Erythroblast (primary cell): ENCODE measurements around the gene ISLR2.
"Not testable (repeated sequence)": the region's sequence is repeated elsewhere in the genome, so short reads cannot be mapped to it uniquely, and the experiment has no call there.

Experiments used
- DNase-seq, 2 experiments: peaks; one replicate each; lab custom pipeline; 2025; lab: John Stamatoyannopoulos, UW
- GATA1 ChIP-seq: IDR thresholded peaks from 2 replicates; pipeline ENCODE4 v1.6.1; 2011; ENCODE audit warnings: low read depth, mild to moderate bottlenecking, control low read depth, low read length, moderate library complexity
- POLR2A ChIP-seq: IDR thresholded peaks from 2 replicates; pipeline ENCODE4 v1.6.1; 2011; ENCODE audit warnings: mild to moderate bottlenecking, low read length

The ISLR2 gene, protein sequence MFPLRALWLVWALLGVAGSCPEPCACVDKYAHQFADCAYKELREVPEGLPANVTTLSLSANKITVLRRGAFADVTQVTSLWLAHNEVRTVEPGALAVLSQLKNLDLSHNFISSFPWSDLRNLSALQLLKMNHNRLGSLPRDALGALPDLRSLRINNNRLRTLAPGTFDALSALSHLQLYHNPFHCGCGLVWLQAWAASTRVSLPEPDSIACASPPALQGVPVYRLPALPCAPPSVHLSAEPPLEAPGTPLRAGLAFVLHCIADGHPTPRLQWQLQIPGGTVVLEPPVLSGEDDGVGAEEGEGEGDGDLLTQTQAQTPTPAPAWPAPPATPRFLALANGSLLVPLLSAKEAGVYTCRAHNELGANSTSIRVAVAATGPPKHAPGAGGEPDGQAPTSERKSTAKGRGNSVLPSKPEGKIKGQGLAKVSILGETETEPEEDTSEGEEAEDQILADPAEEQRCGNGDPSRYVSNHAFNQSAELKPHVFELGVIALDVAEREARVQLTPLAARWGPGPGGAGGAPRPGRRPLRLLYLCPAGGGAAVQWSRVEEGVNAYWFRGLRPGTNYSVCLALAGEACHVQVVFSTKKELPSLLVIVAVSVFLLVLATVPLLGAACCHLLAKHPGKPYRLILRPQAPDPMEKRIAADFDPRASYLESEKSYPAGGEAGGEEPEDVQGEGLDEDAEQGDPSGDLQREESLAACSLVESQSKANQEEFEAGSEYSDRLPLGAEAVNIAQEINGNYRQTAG

DNA sequence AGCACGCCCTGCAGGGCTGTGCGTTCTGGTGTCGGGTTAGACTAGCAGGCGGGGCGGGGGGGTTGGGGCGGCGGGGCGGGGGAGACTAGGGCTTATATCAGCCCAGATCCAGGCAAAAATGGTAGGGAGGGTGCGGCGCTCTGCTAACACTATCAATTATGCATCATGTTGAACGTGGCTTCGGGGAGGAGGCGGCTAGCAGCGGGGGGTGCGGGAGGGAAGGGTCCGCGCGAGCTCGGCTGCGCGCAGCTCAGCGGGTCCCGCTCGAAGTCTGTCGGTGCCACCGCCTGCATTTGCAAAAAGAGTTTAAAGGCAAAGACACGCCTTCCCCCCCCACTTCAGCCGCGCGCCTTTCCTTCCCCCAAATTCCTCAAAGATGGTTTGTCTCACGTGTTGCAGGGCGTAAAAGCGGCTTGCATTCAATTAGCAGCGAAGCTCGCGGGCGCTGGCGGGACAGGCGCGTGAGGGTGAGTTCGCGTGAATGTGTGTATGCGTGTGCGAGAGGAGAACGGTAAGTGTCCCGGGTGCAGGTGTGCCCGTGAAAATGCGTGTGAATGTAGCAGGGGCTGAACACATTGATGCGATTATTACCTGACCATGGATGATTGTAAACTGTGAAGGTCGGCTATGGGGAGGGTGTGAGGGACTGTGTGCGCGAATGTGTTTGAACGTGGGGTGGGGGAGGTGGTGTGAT lies at the start of gene ISLR2:
Gene ISLR2, plus strand, starts transcription at position 432 of the 694 bp plus-strand sequence. CDS start 2,169 bp downstream, outside the sequence.
- no peak for TF ChIP-seq GATA1
- TF ChIP-seq POLR2A, result no peak

DNA sequence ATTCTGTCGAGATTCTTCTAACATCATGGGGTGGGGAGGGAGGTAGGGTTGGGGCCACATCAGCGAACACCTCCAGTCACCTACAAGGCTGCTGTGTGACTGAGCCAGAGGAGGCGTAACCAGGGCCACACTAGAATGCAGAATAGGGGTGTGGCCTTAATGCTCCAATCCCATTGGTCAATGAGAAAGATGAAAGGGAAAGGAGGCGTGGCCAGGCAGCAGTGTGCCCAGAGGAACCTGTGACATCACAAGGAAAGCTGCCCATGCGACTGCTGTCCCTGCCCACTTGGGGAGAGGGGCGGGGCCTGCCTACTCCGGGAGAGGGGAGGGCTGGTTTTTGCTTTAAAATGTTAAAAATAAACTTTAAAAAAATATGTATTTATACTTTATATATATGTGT lies 47.9 kb upstream of the ISLR2 start, which contains the start of gene GOLGA6A:
Gene GOLGA6A, minus strand, starts transcription at position 101 of the 400 bp plus-strand sequence. Its CDS starts 41 bp downstream, at position 60.
- not testable (repeated sequence) for DNase-seq

More for the DNA sequence above, at the start of gene ISLR2:
- DNase-seq, result no peak

DNA sequence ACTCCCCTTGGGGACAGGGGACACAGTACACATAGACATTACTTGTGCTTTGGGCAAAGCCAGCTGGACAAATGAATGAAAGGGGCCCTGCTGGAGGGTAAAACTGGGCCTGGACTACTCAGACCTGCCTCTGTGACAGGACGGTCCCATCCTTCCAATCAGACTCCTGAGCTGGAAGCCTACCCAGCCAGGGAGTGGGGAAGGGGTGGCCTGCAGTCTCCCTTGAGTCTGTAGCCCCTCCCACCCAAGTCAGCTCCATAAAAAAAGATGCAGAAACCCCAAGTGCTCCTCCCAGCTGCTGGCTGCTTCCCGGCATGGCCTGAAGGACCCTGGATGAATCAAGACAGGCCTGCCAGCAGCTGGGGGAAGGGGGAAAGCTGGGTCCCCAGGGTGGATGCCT lies 35.8 kb upstream of the ISLR2 start:
- not testable (repeated sequence) for DNase-seq

DNA sequence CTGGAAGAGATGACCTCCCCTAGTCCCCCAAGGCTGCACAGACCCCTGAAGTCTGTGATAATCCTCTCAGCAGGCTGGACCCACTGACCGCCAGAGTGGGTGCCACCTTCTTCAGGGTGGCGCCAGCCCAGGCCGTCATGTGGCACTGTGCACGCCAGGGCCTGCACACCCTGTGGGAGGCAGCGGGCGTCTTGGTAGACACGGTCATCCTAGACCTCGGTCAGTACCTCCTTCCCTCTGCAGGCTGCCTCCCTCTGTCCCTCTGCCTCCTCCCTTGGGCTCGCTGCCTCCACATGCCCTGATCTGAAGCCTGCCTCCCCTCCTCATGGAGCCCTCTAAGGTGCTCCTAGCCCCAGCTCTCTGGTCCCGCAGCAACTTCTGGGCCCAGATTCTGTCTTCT lies 34.8 kb upstream of the ISLR2 start:
- DNase-seq, result not testable (repeated sequence)

DNA sequence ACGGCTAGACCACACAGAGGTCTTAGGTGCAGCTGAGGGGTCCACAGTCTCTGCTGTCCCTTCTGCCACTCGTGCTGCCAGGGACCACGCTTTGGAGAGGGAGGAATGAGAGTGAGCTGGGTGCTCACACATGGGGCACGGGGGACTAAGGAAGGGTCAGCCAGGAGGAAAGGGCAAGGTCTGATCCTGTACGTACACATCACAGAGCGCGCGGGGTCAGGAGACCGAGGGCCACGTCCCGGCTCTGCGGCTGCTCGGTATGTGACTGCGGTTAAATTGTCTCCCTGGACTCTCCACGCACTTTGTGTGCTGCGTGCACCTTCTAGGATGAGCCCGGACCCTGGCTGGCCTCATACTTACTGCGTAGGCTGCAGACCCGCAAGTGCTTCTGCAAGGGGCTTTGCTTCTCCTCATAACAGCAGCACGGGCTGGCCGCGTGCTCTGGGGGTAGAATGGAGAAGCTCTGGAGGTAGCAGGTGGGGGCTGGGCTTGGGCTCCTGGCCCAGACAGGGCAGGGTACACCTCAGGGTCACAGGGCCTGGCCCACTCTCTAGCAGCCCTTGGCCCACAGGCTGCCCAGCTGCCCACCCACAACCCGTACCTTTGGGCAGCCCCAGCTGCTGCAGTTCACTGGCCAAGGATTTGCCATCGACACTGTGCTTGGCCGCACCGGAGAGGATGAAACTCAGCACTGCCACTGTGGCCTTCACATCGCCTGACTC lies 33.5 kb upstream of the ISLR2 start:
- not testable (repeated sequence) for DNase-seq

DNA sequence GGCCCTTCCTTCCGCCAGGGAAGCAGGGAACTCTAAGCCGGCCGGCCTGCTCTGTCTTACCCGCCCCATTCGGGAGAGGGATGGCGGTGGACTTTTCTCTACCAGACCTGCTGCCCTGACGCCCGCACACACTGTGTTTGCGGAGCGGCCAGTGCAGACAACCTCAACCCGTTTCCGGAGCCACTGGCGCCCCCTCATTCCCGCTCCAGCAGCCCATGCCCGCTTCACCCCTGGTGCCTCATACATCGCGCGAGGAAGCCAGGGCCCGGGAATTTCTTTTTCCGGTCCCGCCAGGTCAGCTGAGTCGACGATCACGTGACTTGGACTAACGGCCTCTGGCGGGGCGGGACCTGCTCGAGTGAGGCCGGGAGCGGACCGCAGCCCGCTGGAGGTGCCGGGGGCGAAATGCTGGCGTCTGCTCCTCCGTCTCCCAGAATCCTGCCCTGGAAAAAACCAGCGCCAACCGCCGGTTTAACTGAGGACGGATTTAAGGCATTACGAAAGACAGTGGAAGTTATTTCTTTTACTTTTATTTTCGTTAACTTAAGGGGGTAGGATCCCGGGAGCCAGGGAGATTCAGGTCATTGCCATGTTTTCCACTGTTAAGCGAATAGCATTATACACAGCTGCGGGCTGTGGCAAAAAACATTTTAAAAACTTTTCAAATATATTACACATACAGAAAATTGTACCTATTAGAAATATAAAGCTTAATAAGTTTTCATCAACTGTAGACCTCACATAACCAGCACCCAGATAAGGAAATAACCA lies 30.2 kb upstream of the ISLR2 start:
- DNase-seq, result not testable (repeated sequence)

DNA sequence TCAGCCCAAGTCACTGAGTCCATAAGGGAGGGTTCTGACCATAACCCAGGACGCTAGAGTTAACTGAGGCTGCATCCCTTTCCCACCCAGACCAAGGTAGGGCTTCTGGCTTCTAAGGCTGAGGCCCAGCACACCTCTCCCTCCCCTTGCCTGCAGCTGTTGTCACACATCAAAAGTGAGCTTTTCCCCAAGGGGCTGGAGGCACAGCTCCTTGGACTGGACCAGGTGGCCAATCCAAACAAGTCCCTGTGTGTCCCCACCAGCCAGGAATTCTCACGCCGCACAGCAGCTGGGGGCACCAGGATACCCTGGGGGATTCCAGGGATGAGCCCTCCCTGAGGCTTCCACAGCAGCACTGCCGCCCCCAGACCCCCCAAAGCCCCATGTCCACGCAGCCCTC lies 22.3 kb upstream of the ISLR2 start:
- TF ChIP-seq GATA1, result no peak
- no peak for TF ChIP-seq POLR2A
- no peak for DNase-seq

DNA sequence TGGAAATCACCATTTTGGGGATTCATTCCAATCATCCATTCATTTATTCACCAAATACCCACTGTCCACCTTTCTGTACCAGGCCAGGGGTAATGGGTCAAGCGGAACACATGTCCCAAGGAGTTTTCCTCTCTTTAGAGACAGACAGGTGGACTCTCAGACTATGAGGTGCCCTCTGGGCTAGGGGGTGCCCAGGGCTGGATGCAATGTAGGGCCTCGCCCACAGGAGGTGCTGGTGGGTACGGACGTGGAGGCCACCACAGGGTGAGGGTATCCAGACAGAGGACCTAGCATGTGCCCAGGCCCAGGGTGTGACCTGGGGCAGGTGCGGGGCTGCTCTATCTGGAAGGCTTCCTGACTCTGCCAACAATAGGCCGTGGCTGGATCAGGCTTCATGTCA lies 21.8 kb upstream of the ISLR2 start:
- DNase-seq, result not testable (repeated sequence)

DNA sequence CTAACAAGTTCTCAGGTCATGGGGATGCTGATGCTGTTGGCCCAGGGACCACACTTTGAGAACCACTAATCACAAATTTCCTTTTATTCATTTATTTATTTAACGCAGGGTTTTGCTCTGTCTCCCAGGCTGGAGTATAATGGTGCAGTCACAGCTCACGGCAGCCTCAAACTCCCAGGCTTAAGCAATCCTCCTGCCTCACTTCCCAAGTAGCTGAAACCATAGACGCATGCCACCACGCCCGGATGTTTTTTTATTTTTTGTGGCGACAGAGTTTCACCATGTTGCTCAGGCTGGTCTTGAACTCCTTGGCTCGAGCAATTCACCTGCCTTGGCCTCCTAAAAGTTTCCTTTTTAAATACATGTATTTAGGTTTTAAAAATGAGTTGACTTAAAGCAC lies 20.7 kb upstream of the ISLR2 start:
- TF ChIP-seq GATA1 (no peak), POLR2A (no peak)
- no peak for DNase-seq

DNA sequence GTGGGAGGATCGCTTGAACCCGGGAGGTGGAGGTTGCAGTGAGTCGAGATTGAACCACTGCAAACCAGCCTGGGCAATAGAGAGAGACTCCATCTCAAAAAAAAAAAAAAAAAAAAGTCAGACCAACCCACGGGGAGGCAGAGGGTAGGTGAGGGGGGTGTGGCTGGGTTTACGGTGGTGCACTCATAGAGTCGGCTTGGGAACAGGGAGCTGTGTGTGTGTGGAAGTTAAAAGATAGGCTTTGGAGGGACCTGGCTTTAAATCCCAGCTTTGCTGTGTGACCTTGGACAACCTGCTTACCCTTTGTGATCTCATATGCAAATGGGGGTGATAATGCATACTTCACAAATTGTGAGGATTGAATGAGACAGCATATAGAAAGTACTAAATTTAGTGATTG lies 10.0 kb upstream of the ISLR2 start:
- no peak for DNase-seq
- no peak for TF ChIP-seq POLR2A
- no peak for TF ChIP-seq GATA1

DNA sequence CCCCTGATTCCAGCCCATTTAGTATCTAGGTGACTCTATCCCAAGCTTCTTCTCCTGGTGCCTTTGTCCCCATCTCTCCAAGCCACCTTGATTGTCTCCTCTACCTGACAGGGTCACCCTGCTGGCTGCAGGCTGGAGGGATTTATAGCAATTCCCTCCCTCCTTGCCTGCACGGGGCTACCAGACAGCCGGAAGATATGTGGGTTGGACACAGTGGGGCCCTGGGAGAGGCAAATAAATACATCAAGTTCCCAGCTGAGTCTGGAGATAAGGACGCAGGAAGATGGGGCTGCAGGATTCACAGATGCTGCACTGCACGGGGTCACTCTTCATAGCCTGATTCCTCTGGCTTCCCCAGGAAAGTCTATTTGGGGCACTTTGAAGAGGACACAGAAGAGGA lies 9.3 kb upstream of the ISLR2 start:
- DNase-seq, result no peak
- TF ChIP-seq POLR2A, result no peak
- TF ChIP-seq GATA1, result no peak

DNA sequence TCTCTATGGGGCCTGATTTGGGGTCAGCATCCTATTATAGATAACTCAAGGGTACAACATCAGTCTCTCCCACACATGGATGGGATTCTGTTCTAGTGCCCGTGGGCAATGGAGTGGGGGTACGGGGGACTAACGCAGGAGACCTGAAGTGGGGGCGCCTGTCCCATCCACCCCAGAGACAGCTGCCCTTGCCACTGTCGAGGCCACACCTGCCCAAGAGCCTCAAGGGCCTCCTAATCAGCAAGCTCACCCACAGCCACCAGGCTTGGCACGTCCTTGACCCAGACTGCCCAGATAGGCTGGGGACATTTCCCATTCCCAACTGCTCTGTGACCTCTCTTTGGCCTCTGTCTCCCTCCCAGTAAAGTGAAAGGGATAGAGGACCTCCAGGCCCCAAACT lies 8.5 kb upstream of the ISLR2 start:
- no peak for TF ChIP-seq GATA1
- no peak for TF ChIP-seq POLR2A
- no peak for DNase-seq

DNA sequence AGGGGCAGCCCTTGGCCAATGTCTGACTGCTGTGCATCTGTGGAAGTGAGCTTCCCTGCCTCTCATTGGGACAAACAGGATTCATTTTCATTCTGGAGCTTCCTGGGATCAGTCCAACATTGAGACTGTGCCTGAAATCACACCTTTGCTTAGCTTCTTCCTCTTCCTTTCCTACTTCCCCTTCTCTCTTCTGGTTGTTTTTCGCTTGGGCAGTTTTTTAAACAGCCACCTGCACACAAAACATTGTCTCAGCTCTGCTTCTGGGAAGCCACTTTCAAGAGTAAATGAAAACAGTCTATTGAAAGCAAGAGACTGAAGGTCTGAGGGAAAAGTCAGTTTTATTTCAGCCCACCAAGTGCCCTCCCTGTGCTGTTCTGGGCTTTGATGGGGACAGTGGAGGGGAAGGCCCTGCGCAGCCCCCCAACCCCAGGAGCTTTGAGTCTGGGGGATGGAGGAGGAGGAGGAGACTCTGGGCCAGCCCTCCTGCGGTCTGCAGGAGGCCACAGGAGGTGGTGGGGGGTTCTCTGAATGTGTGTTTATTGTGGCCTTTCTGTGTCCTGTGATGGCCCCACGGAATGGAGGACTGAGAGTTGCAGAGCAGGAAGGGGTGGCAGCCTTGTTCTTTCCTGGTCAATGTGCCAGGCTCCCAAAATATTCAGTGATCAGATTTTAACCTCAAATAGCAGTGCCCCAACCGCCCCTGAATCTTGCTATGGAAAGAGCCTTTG lies 7.8 kb upstream of the ISLR2 start:
- TF ChIP-seq GATA1, result no peak
- DNase-seq, result no peak

DNA sequence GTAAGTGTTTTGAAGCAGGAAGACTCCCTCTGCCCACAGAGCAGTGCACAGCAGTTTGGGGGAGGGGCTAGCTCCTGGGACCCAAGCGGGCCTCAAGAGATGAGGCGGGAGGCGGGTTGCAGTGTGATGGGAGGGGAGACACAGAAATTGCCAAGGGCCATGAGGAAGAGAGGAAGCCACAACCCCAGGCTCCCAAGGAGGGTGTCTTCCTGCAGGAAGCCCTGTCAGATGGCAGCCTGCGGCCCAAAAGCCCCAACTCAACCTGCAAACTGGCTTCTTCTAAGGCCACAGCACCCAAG lies 7.3 kb upstream of the ISLR2 start:
- TF ChIP-seq POLR2A (no peak), GATA1 (no peak)
- DNase-seq, result no peak
